ENCODE measurements around the gene UBE2B.
"Not testable (repeated sequence)": the region's sequence is repeated elsewhere in the genome, so short reads cannot be mapped to it uniquely, and the experiment has no call there.

Gene UBE2B

DNA sequence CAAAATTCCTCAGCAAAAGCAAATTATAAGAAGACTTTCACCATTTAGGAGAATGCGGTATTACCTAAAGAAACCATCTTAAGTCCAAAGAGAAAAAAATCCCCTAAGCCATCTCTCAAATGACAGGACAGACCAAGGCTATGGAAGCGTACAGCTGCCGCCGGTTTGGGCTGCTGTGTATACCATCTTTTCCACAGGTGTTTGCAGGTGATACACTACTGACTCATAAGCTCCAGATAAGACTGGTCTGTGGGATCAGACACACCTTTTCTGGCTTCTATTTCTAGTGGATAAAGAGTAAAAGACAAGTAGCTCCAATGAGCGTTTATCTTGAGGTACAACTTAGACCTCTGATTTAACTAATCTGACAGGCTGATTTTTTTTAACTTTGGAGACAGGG lies 32.6 kb downstream of the UBE2B start:
- no peak for DNase-seq

DNA sequence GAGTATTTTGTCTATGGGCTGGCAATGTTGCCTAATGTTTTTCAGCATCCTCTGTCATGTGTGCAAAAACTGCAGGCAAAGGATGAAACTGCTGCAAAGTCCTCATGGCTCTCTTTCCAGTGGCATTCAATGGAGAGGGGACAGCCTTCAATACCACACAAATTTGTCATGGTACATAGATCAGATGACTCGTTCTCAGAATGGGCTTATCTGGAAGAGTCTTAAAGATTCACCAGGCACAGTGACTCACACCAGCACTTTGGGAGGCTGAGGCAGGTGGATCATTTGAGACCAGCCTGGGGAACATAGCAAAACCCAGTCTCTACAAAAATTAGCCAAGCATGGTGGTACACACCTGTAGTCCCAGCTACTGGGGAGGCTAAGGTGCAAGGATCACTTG lies 35.0 kb downstream of the UBE2B start:
- DNase-seq = no peak

DNA sequence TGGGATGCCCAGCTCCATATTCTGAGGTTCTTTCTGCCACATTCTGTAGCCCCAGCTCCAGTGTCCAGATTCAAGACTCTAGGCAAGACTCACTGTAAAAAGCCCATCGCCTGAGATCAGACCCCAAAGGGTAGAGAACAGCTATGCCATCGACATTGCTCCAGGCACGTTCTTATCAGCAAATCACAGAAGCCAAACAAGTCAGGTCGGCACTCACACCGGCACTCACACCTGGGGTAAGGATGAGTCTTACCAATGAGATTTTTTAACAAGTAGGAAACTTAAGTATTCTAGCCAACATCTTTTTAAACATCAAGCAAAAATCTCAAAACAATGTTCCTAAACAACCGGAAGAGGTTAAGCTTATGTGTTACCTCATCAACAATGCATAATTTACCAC lies 38.0 kb downstream of the UBE2B start:
- no peak for DNase-seq

DNA sequence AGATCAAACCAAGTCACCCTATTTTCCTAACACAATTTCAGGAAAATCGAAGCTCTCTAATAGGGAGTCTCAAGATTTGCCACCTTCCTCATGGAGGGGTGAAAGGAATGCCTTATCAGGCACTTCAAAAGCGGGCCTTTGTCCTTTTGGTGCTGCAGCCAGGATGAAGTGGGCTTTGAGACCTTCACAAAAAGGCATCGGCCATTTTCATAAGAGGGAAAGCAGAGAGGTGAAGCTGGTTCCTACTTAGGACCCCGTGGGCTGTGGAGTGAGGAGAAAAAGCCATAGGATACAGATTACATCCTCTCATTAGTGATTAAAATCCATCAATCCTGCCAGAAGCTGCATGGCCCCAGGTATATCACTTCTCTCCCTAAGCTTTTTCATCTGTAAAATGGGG lies 39.5 kb downstream of the UBE2B start:
- no peak for DNase-seq

DNA sequence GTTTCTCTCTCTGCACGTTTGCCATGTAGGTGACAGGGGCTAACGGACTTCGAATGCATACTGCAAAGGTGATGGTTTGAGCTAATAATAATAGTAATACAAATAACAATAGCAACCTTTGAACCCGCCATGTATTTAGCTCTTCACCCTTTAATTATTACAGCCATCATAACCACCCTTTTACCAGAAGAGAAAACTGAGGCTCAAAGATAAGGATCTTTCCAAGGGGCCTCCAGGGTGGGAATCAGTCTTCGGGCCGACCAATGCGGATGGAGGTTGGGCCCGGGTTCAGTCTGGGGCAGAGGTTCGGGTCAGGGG lies 39.8 kb downstream of the UBE2B start:
- no peak for DNase-seq

DNA sequence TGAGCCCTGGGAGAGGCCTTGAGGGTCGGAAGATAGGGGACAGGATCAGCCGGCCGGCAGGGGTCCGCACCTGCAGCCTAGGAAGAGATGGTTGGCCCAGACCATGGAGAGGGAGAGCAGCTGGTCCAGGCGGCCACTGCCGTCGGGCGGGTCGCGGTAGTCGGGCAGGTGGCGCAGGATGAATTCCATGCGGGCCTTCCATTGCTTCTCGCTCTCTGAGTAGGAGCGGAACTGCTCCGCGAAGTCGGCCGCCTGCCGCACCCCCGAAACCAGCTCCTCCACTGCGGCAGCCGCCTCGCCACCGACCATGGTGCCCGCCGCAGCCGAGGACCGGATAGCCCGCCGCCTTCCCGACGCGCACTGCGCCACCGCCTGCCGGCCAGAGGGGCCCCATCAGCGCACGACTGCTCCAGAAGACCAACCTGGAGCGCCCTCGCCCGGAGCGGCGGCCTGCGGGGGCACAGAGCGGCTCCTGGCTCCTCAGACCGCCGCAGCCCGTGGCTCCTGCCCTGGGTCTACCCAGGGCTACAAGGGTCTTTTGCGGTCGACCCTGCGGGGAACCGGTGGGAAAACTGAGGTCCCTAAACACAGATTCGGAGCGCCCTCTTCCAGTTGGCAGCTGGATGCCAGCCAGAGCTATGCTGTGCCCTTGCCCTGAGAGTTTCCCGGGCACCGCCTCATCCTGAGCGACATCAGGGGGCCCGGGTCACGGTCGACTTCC lies 40.3 kb downstream of the UBE2B start, which contains the start of gene CDKN2AIPNL:
CDKN2AIPNL (minus strand) TSS at position 336 of the 721 bp plus-strand sequence; CDS start at position 309, 27 bp downstream.
- peak; percentile 83 to 84 for DNase-seq

DNA sequence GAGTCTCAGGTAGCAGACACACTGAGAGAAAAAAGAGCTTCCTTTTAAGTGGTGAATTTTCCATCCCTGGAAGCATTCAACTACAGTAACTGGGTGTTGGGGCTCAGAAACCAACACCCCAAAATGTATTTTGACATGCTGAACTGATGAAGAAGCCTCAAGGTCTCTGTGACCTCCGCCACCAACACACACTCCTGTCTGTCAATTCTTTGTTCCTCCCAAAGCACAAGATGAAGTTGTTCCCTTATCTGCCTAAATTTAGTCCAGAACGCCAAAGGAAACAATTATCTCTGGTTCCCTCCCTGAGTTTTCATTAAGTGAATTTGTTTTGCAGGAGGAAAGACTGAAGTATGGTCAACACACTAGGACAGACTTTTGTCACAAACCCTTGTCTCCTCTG lies 41.7 kb downstream of the UBE2B start:
- DNase-seq = no peak

DNA sequence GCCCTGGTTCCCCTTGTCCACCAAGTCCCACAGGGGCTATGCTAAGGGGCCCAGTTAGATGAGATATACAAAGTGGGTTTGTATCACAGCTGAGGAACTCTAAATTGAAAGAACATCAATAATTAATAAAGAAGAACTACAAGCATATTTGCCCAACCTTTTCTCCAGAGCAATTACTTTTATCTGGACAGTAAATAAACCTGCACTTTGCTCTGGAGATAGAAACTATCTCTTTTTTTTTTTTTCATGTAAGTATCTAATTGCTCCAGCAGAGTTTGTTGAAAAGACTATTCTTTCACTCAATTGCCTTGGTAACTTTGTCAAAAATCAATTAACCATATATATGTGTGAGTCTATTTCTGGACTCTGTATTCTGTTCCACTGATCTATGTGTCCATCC lies 46.3 kb downstream of the UBE2B start:
- DNase-seq = no peak

DNA sequence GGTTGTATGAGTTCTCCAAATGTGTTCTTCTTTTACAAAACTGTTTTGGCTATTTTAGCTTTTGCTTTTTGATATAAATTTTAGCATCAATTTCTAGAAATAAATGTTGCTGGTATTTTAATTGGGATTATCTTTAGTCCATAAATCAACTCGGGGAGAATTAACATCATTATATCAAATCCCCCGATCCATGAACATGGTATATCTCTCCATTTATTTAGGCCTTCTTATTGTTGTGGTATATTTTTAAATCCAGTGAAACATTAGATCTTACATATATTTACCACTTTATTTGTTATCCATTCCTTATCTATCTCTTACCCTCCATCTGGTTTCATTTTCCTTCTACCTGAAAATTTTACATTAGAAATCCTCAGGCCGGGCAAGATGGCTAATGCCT lies 47.6 kb downstream of the UBE2B start:
- DNase-seq = no peak

DNA sequence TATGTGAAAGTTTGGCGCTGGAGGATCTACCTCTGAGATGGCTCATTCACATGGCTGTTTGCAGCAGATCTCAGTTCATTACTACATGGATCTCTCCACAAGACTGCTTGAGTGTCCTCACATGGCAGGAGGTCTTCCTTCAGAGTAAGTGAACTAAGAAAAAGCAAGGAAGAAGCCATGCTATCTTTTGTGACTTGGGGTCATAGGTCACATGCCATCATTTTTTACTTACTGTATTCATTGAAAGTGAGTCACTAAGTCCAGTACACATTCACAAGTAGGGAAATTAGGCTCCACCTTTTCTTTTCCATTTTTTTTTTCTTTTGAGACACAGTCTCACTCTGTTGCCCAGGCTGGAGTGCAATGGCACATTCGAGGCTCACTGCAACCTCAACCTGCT lies 49.0 kb downstream of the UBE2B start:
- DNase-seq = no peak

DNA sequence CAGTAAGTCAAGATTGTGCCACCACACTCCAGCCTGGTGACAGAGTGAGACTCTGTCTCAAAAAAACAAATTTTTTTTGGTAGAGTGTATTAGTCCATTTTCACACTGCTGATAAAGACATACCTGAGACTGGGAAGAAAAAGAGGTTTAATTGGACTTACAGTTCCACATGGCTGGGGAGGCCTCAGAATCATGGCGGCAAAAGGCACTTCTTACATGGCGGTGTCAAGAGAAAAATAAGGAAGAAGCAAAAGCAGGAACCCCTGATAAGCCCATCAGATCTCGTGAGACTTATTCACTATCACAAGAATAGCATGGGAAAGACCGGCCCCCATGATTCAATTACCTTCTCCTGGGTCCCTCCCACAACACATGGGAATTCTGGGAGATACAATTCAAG lies 49.7 kb downstream of the UBE2B start:
- DNase-seq = not testable (repeated sequence)

DNA sequence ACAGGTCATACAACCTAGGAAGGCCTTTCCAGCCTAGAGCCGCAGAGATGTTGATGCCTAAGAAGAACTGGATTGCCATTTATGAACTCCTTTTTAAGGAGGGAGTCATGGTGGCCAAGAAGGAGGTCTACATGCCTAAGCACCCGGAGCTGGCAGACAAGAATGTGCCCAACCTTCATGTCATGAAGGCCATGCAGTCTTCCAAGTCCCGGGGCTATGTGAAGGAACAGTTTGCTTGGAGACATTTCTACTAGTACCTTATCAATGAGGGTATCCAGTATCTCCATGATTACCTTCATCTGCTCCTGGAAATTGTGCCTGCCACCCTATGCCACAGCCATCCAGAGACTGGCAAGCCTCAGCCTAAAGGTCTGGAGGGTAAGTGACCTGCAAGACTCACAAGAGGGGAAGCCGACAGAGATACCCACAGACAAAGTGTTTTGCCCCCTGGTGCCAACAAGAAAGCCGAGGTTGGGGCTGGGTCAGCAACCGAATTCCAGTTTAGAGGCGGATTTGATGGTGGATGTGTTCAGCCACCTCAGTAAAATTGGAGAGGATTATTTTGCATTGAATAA lies 51.5 kb downstream of the UBE2B start:
- DNase-seq = no peak

DNA sequence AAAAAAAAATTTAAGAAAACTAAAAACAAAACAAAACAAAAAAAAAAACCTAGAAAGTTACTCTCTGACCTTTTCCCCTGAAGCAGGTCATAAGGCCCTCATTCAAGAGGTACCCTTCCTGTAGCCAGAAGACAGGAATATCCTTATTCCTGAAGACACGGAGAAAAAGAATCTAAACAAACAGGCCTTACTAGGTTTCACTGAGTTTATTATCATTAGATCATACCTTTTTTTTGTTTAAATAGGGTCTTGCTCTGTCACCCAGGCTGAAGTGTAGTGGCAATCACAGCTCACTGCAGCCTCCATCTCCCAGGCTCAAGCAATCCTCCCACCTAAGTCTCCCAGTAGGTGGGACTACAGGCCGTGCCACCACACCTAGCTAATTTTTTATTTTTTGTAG lies 52.0 kb downstream of the UBE2B start:
- no peak for DNase-seq

DNA sequence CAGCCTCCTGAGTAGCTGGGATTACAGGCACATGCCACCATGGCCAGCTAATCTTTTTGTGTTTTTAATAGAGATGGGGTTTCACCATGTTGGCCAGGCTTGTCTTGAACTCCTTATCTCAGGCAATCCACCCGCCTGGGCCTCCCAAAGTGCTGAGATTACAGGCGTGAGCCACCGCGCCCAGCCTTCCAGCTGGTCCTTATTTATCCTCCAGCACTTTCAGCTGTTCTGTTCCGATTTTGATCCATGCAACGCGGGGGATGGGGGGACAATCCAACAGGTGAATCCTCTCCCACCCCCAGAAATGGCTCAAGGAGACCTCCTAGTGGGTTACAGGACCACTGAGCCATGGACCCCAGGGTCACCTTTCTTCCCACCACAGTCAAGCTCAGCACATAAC lies 55.0 kb downstream of the UBE2B start:
- no peak for DNase-seq

DNA sequence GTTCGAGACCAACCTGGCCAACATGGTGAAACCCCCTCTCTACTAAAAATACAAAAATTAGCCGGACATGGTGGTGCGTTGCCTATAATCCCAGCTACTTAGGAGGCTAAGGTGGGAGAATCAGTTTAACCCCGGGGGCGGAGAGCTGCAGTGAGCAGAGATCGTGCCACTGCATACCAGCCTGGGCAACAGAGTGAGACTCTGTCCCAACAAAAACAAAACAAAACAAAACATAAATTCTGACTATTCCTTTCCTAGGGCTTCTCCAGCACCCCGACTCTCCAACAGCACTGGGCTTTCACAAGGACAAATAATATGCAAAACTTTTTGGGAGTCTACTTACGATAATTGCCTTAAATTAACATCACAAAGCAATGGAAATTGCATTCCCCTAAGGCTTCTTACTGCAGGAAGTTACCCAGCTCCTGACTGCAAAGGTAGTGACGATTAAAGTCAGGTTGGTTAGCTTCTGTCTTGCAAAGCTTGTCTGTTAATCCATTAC lies 56.2 kb downstream of the UBE2B start:
- no peak for DNase-seq

DNA sequence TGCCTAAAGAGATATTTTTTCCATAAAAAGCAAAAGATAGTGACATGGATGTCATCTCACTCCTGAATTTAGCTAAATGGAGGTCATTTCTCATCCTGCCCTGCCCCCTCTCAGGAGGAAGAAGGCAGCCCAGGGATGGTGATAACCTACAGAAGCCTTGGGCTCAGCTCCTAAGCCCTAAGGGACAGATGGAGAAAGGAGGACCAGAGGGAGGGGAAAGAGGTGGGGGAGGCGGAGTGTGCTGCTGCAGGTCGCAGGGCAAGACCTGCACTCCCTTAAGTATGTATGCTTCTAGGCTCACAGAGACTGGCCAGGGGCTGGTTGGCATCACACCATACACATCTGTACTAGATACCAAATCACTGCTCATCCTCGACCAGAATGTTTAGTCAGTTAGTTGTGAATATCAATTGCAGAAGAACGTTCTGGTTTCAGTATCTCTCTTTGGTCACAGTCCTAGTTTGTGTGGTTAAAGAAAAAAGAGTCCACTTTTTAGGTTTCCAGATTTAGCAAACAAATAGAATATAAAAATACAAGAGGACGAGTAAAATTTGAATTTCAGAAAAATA lies 58.7 kb downstream of the UBE2B start:
- no peak for DNase-seq

DNA sequence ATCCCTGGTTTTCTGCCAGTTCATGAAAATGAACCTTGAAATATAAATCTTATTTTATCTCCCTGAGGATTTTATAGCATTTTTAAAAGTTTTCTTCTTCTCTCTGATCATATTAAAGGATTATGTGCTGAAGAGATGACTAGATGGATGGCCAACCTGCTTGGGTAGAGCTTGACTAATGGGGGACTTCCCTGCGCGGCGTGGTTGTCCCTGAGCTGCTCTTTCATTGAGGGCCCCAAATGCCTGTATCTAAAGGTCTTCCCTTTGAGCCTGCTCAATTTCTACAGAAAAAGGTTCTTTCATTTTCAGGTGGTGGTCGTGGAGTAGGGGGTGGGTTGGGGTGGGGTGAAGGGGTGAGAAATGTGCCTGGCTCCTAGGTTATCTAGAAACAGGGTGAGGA lies 60.8 kb downstream of the UBE2B start:
- DNase-seq = no peak

DNA sequence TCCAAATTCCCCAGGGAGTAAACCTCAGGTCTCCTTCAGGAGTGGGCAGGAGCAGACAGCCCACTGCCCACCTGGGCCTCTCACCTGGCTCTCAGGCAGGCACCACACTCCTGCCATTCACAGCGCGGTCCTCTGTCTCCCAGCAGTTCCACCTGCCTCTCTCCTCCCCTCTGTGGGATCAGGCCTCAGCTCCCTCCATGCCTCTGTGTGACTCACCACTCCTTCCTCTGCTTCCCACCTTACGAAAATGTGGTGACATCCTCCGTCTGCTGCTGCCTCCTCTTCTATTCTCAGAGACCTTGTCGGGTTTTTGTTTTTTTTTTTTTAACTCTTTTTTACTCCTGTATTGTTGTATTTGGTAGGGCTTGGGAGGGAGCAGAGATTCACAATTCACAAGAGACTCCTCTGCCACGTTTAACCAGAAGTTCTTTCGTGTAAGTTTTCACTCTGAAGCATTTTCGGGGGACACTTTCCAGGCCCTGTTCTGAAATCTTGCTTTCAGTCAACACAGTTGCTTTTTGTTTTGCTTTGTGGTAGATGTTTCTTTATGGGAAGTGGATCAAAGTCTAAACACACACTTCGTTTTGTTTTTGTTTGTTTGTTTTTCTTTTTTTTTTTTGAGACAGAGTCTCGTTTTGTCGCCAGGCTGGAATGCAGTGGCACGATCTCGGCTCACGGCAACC lies 61.4 kb downstream of the UBE2B start:
- peak; percentile 25 to 26 for DNase-seq

DNA sequence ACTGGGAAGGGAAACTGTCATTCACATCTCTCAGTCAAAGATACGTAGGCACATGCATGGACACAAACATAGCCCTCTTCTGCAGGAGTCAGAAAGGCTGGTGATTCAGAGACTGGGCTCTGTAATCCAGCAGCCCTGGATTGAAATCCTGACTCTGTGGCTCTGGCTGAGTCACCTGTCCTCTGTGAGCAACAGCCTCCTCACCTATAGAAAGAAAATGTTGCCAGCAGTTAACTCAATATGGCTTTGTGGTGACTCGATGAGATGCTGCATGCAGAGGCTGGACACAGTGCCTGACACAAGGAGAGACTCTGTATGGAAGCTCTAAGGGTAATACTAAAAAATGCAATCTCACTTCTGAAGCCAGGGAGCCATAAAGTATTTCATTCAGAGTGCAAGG lies 64.2 kb downstream of the UBE2B start:
- no peak for DNase-seq

DNA sequence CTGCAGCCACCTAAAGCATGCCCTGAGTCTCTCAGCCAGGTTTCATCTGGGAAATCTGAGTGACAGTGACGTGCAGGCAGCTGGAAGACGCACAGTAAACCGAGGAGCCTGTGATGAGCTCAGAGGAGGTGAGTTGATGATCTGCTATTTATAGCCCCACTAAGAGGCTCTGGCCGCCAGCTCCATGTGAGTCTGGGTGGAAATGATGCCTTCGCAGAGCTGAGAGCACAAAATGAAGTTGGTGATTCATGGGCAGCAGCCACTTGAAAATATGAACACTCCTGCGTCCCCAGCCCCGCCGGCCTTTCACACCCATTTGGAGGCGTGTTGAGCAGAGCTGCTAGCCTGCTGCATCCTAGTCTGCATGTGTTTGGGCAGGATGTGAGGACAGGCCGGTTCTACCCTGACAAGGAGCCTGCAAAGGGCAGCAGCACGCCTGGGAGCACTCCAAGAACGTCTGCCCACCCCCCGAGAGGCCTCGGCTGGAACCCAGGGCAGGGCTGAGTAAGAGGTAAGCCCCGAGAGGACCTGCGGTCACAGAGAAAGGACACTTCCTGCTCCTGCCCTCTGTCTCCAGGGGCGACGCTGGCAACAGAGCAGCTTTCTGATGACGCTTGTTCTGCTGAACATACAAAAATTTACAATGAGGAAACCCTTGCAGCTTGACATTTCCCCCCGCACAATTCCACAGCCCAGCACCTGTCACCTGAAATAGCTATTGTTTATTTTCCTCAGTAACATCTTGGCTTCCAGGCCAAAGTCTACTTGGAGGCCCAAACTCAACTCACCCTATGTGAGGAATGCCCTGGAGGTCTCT lies 65.4 kb downstream of the UBE2B start:
- no peak for DNase-seq

DNA sequence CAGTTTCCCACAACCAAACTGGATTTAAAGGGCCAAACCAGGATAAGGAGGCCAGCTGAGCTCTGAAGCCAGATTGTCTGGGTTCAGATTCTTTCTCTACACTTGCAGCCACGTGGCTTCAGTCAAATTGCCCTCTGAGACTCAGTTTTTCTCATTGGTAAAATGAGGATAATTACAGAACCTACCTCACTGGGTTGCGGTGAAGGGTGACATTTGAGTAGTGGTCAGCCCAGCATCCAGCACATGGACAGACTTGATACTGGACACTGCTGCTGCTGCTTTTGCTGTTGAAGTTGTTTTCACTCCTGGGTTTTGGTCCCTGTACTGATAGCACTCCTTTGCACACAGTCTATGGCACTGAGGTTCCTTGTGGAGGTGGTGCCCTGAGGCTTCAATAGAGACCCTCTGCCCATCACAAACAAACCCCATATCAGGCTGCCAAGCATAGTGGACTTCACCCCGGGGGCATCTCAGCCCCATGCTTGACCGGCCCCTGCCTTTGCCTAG lies 66.0 kb downstream of the UBE2B start:
- no peak for DNase-seq

DNA sequence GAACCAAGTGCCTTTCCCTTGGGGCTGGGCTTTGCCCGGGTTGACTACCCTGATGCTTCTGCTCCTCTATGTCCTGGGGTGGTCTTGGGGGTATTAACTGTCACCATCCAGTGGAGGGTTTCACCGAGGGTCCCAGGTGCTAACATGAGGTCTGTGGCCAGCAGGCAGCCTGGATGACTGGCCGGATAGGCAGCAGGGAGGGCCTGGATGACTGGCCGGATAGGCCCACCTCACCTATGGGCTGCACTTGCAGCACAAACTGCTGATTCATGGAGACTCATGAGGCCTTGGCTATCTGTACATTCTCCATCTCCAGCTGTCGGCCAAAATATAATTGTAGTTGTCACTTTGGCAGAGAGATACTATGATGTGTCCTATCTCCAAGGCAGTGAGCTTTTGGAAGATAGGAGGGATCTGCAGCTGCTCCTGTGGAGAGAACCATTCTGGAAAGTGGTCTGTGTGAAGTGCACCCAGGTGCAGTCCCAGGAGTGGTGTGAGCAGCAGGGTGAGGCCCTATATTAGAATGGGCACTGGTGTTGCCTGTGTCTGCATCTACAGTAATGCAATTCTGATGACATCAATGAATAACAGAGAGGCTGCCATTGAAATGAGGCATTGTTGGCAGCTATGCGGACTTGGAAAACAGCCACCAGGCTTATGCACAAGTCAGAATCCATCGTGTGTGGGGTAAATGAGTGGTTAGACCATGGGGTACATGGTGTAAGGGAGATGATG lies 66.6 kb downstream of the UBE2B start:
- no peak for DNase-seq

Measured in Kasumi-1 (cell line).